Measurements from ENCODE around the gene WDR55. TPM values are rescaled to one million over a fixed set of nuclear protein-coding genes. Genes with fewer than 3 reads are reported as not detected.

Gene WDR55
- total RNA-seq, 1 experiment from 2014 or later, result 37.9 TPM

GRCh38 chr5:140639148-140639981 lies 25.3 kb upstream of the WDR55 start, which contains the start of gene TMCO6:
Gene TMCO6, plus strand, starts transcription at chr5:140639451. Its CDS starts 77 bp downstream, at chr5:140639528.
- ChIA-PET CTCF (interaction anchor here (0.5 kb wide), 1 partner anchor 108 kb away, joined by 4 read pairs; no protein-coding TSS in a partner anchor), POLR2A (ENCODE audit: unreplicated experiment) (interaction anchor here (0.7 kb wide), 1 partner anchor 51 kb away, joined by 7 read pairs; no protein-coding TSS in a partner anchor)
- TF ChIP-seq EZH2 (IDR thresholded peaks at IDR 0.05; ENCODE audit: low read depth), result no peak
- TF ChIP-seq CTCF (conservative IDR thresholded peaks at IDR 0.05), result peak; percentile 63
- no peaks in the 10 kb centered on the region for H3K9me2 ChIP-seq (ENCODE audit: insufficient read depth)
- H3K27me3 ChIP-seq (ENCODE audit: insufficient read depth, low read depth), result no peaks in the 10 kb centered on the region
- intact Hi-C loops (cut with micrococcal nuclease; ENCODE audit: unreplicated experiment), result loop anchor here (1.0 to 5.0 kb wide), 4 partner anchors 75 to 292 kb away; partner anchors contain the start of genes APBB3, HBEGF and SLC35A4
- H4K20me1 ChIP-seq (ENCODE audit: insufficient read depth), result no peaks in the 10 kb centered on the region
- peaks cover 6% of the 10 kb centered on the region; the same call in 1 of the 2 replicates for H3F3A ChIP-seq (ENCODE audit: insufficient read depth, low read depth)
- H3K4me1 ChIP-seq (replicated peaks; ENCODE audit: insufficient read depth), result peaks cover 10% of the 10 kb centered on the region
- DNase-seq, result peak; percentile 89 to 95
- H3K79me2 ChIP-seq (ENCODE audit: low read depth), result peaks cover 16% of the 10 kb centered on the region
- H2AFZ ChIP-seq, result peak within 1 kb of the TSS; percentile 96
- H3K4me2 ChIP-seq, result peak within 1 kb of the TSS; percentile 79
- H3K9me3 ChIP-seq (ENCODE audit: insufficient read depth, low read depth), result no peaks in the 10 kb centered on the region
- TSS peak; percentile 43 for BruUV-seq (replicated peaks)
- peak within 1 kb of the TSS; percentile 78 for H3K4me3 ChIP-seq
- H3K27ac ChIP-seq, result peak within 1 kb of the TSS; percentile 73
- no peaks in the 10 kb centered on the region for H3K36me3 ChIP-seq (ENCODE audit: low read depth)

- Histone ChIP-seq H3K4me1 (replicated peaks; ENCODE audit: insufficient read depth) (peaks cover 17% of the 10 kb centered on the region), H3K4me2 (no peak overlapping the region), H3K79me2 (ENCODE audit: low read depth) (peaks cover 34% of the 10 kb centered on the region), H3K36me3 (ENCODE audit: low read depth) (no peaks in the 10 kb centered on the region), H2AFZ (no peak overlapping the region), H3K4me3 (no peak overlapping the region), H3K27me3 (ENCODE audit: insufficient read depth, low read depth) (no peaks in the 10 kb centered on the region), H3F3A (ENCODE audit: insufficient read depth, low read depth) (no peaks in the 10 kb centered on the region; the same call in 1 of the 2 replicates), H3K27ac (no peak overlapping the region), H3K9me3 (ENCODE audit: insufficient read depth, low read depth) (no peaks in the 10 kb centered on the region), H3K9me2 (ENCODE audit: insufficient read depth) (no peaks in the 10 kb centered on the region), H4K20me1 (ENCODE audit: insufficient read depth) (peaks cover 2% of the 10 kb centered on the region; the same call in 1 of the 2 replicates)
- BruUV-seq (replicated peaks), result no TSS peak
- DNase-seq, result no peak
- intact Hi-C loops (cut with micrococcal nuclease; ENCODE audit: unreplicated experiment), result no loop called here
- ChIA-PET CTCF (interaction anchor here (0.6 kb wide), 1 partner anchor 96 kb away, joined by 5 read pairs; no protein-coding TSS in a partner anchor), POLR2A (ENCODE audit: unreplicated experiment) (interaction anchor here (0.7 kb wide), 1 partner anchor 96 kb away, joined by 8 read pairs; no protein-coding TSS in a partner anchor)
- TF ChIP-seq EZH2 (IDR thresholded peaks at IDR 0.05; ENCODE audit: low read depth) (no peak), CTCF (conservative IDR thresholded peaks at IDR 0.05) (no peak)
These were observed 23.0 kb upstream of the WDR55 start for GRCh38 chr5:140641716-140642115.

DNA sequence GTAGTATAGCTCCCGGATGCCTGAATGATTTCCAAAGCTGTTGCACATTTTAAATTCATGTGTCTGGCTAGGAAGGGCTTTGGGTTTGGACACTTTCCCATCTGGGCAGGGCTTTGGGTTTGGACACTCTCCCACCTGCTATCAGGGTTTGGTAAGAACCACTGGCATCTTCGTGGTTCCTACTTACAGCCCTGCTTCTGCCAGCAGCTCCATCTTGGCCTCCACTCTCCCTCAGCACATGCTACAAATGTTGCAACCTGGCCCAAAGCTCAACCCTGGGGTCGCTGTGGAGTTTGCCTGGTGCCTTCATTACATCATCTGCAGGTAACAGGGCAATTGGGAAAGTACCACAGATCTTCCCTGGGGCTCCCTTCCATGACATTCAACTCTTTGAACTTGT lies 22.0 kb upstream of the WDR55 start:
- no TSS peak for BruUV-seq (replicated peaks)
- Histone ChIP-seq H3K9me2 (ENCODE audit: insufficient read depth) (no peaks in the 10 kb centered on the region), H3K79me2 (ENCODE audit: low read depth) (peaks cover 41% of the 10 kb centered on the region), H2AFZ (no peak overlapping the region), H3K36me3 (ENCODE audit: low read depth) (no peaks in the 10 kb centered on the region), H3K4me2 (no peak overlapping the region), H3K27me3 (ENCODE audit: insufficient read depth, low read depth) (no peaks in the 10 kb centered on the region), H3K9me3 (ENCODE audit: insufficient read depth, low read depth) (no peaks in the 10 kb centered on the region), H3F3A (ENCODE audit: insufficient read depth, low read depth) (no peaks in the 10 kb centered on the region; the same call in 1 of the 2 replicates), H3K27ac (no peak overlapping the region), H4K20me1 (ENCODE audit: insufficient read depth) (peaks cover 2% of the 10 kb centered on the region; the same call in 1 of the 2 replicates), H3K4me3 (no peak overlapping the region), H3K4me1 (replicated peaks; ENCODE audit: insufficient read depth) (peaks cover 17% of the 10 kb centered on the region)
- ChIA-PET POLR2A (ENCODE audit: unreplicated experiment) (interaction anchor here (0.6 kb wide), 1 partner anchor 91 kb away, joined by 5 read pairs; no protein-coding TSS in a partner anchor), CTCF (interaction anchor here (0.6 kb wide), 1 partner anchor 25 kb away, joined by 7 read pairs; no protein-coding TSS in a partner anchor)
- DNase-seq, result no peak
- TF ChIP-seq EZH2 (IDR thresholded peaks at IDR 0.05; ENCODE audit: low read depth) (no peak), CTCF (conservative IDR thresholded peaks at IDR 0.05) (no peak)
- intact Hi-C loops (cut with micrococcal nuclease; ENCODE audit: unreplicated experiment), result no loop called here
